PC-3 (cell line): Measurements from ENCODE around the gene FOXP1. TPM values are rescaled to one million over a fixed set of nuclear protein-coding genes. Genes with fewer than 3 reads are reported as not detected.

Experiments used
- ATAC-seq: fragments of 200-7000 bp; cut with Tn5 transposase; 2 replicates; pipeline ENCODE4 v1.9.1; 2020; ENCODE audit warnings: mild to moderate bottlenecking, moderate library complexity
- BruUV-seq: library from RNA; stranded (reverse); fragments of 400-500 nt; replicated peaks from 2 replicates; lab custom pipeline; 2021; lab: Mats Ljungman, UMichigan
- CTCF ChIA-PET: fragments of 300-600 bp; sonication (Branson Sonifier 250); formaldehyde crosslinking; loops from one replicate; lab custom pipeline; 2022; ENCODE audit warnings: antibody characterized with exemption; lab: Charles Lee
- POLR2A ChIA-PET: fragments of 300-600 bp; sonication (Branson Sonifier 250); formaldehyde crosslinking; loops from one replicate; lab custom pipeline; 2022; ENCODE audit warnings: antibody characterized with exemption; ENCODE audit not compliant: unreplicated experiment; lab: Charles Lee
- DNase-seq: peaks from one replicate; pipeline ENCODE4 v3.0.0-alpha.2; 2015
- H2AFZ ChIP-seq: fragments of 300-600 bp; sonication (generic); 2 replicates; pipeline ENCODE4 v1.6.0; 2016; ENCODE audit warnings: antibody characterized with exemption, low read length
- H3F3A ChIP-seq: fragments of 300-600 bp; sonication (generic); one replicate; pipeline ENCODE4 v1.6.0; 2017; ENCODE audit warnings: antibody characterized with exemption, low read length, control low read depth, mild to moderate bottlenecking; ENCODE audit not compliant: unreplicated experiment
- H3K27ac ChIP-seq: fragments of 300-600 bp; sonication (generic); 2 replicates; pipeline ENCODE4 v1.5.1; 2016; ENCODE audit warnings: mild to moderate bottlenecking, low read length
- H3K27me3 ChIP-seq: fragments of 300-600 bp; sonication (generic); 2 replicates; pipeline ENCODE4 v1.6.1; 2016; ENCODE audit warnings: low read length, mixed read lengths
- H3K36me3 ChIP-seq: fragments of 300-600 bp; sonication (generic); 2 replicates; pipeline ENCODE4 v1.6.1; 2016; ENCODE audit warnings: low read depth, mixed run types, low read length, mixed read lengths
- H3K4me1 ChIP-seq: fragments of 300-600 bp; sonication (generic); 2 replicates; pipeline ENCODE4 v1.5.1; 2016; ENCODE audit warnings: low read length; ENCODE audit not compliant: insufficient read depth
- H3K4me2 ChIP-seq: fragments of 300-600 bp; sonication (generic); 2 replicates; pipeline ENCODE4 v1.6.0; 2016; ENCODE audit warnings: low read length
- H3K4me3 ChIP-seq: fragments of 300-600 bp; sonication (generic); 2 replicates; pipeline ENCODE4 v1.5.1; 2016; ENCODE audit warnings: mild to moderate bottlenecking, low read length, mixed read lengths
- H3K79me2 ChIP-seq: fragments of 300-600 bp; sonication (generic); 2 replicates; pipeline ENCODE4 v1.6.1; 2017; ENCODE audit warnings: low read length, mixed read lengths
- H3K9ac ChIP-seq: fragments of 300-600 bp; sonication (generic); 2 replicates; pipeline ENCODE4 v1.6.0; 2016; ENCODE audit warnings: mild to moderate bottlenecking, low read length
- H3K9me2 ChIP-seq: fragments of 300-600 bp; sonication (generic); replicated peaks from 2 replicates; pipeline ENCODE4 v1.6.1; 2016; ENCODE audit warnings: mixed run types, low read length, mixed read lengths
- H3K9me3 ChIP-seq: fragments of 300-600 bp; sonication (generic); 2 replicates; pipeline ENCODE4 v1.6.1; 2016; ENCODE audit warnings: low read length, mixed read lengths
- H4K20me1 ChIP-seq: fragments of 300-600 bp; sonication (generic); 2 replicates; pipeline ENCODE4 v1.6.1; 2016; ENCODE audit warnings: low read length, mixed read lengths
- CTCF ChIP-seq: fragments of 300-600 bp; sonication (generic); conservative IDR thresholded peaks from 2 replicates; pipeline ENCODE4 v1.5.1; 2017; ENCODE audit warnings: antibody characterized with exemption, low read depth, mild to moderate bottlenecking, low read length
- EZH2 ChIP-seq: fragments of 300-600 bp; sonication (generic); IDR thresholded peaks from one replicate; pipeline ENCODE4 v1.6.1; 2017; ENCODE audit warnings: antibody characterized with exemption, mild to moderate bottlenecking, low read length; ENCODE audit not compliant: unreplicated experiment
- EZH2phosphoT487 ChIP-seq: fragments of 300-600 bp; sonication (generic); IDR thresholded peaks from 2 replicates; pipeline ENCODE4 v1.6.1; 2018; ENCODE audit warnings: mild to moderate bottlenecking, antibody characterized with exemption, low read length, borderline replicate concordance
- intact Hi-C: fragments of 100-400 bp; cut with micrococcal nuclease; formaldehyde crosslinking; loops from 2 replicates; pipeline ENCODE4 v1.9.0; 2023
- total RNA-seq: library from RNA; depleted of rRNA; stranded (reverse); fragments of >200 nt; gene quantifications from 2 replicates; pipeline ENCODE4 v1.2.3, GENCODE V29; 2014

FOXP1 gene
- total RNA-seq, 1 experiment from 2014 or later: 35.3 TPM

- H3K9me2 ChIP-seq: no peaks in the 10 kb centered on the region
Measured at GRCh38 chr3:71090207-71090606, 493.3 kb downstream of the FOXP1 start.

GRCh38 chr3:71089271-71089847 is 494.2 kb downstream of the FOXP1 start:
- Histone ChIP-seq H3K4me2 (peak overlapping the region; percentile 18; the same call in 1 of the 2 replicates), H3K4me3 (no peak overlapping the region), H3K27ac (peak overlapping the region; percentile 25), H3K27me3 (no peaks in the 10 kb centered on the region), H4K20me1 (no peaks in the 10 kb centered on the region), H3K79me2 (no peaks in the 10 kb centered on the region), H3K9me3 (no peaks in the 10 kb centered on the region), H3F3A (peaks cover 8% of the 10 kb centered on the region), H3K4me1 (peaks cover 38% of the 10 kb centered on the region), H3K36me3 (no peaks in the 10 kb centered on the region), H3K9me2 (no peaks in the 10 kb centered on the region), H2AFZ (no peak overlapping the region), H3K9ac (no peak overlapping the region)
- DNase-seq (peak; percentile 69), ATAC-seq (peak; percentile 77)
- TF ChIP-seq EZH2: no peak
- no peak for TF ChIP-seq EZH2phosphoT487
- no peak for TF ChIP-seq CTCF
- intact Hi-C loops: loop anchor here (5.0 kb wide), 1 partner anchor 118 kb away; no protein-coding TSS in a partner anchor
- CTCF ChIA-PET: interaction anchor here (0.6 kb wide), 1 partner anchor 17 kb away, joined by 3 read pairs; no protein-coding TSS in a partner anchor
- no TSS peak for BruUV-seq
- POLR2A ChIA-PET: interaction anchor here (0.6 kb wide), 1 partner anchor 33 kb away, joined by 3 read pairs; no protein-coding TSS in a partner anchor

More at GRCh38 chr3:71090207-71090606, 493.3 kb downstream of the FOXP1 start:
- no peak overlapping the region for H3K27ac ChIP-seq
- no peak overlapping the region for H3K4me3 ChIP-seq
- POLR2A ChIA-PET: interaction anchor here (0.6 kb wide), 1 partner anchor 33 kb away, joined by 3 read pairs; no protein-coding TSS in a partner anchor
- no peaks in the 10 kb centered on the region for H3K79me2 ChIP-seq
- H2AFZ ChIP-seq: no peak overlapping the region
- H3K9me3 ChIP-seq: no peaks in the 10 kb centered on the region
- no peaks in the 10 kb centered on the region for H4K20me1 ChIP-seq
- H3F3A ChIP-seq: peaks cover 8% of the 10 kb centered on the region
- no peak for ATAC-seq
- no peak overlapping the region for H3K9ac ChIP-seq
- H3K4me1 ChIP-seq: peaks cover 38% of the 10 kb centered on the region
- no peak for DNase-seq
- H3K36me3 ChIP-seq: no peaks in the 10 kb centered on the region
- BruUV-seq: no TSS peak
- intact Hi-C loops: no loop called here
- TF ChIP-seq CTCF: no peak
- TF ChIP-seq EZH2: no peak
- TF ChIP-seq EZH2phosphoT487: no peak
- CTCF ChIA-PET: no interaction called here
- H3K4me2 ChIP-seq: no peak overlapping the region
- H3K27me3 ChIP-seq: no peaks in the 10 kb centered on the region

GRCh38 chr3:71088742-71089141 is 494.8 kb downstream of the FOXP1 start:
- ChIA-PET CTCF (interaction anchor here (0.6 kb wide), 1 partner anchor 18 kb away, joined by 3 read pairs; no protein-coding TSS in a partner anchor), POLR2A (interaction anchor here (0.8 kb wide), 1 partner anchor 400 kb away, joined by 6 read pairs; no protein-coding TSS in a partner anchor)
- no peaks in the 10 kb centered on the region for H3K36me3 ChIP-seq
- no peaks in the 10 kb centered on the region for H3K9me2 ChIP-seq
- H3K4me2 ChIP-seq: no peak overlapping the region
- intact Hi-C loops: loop anchor here (5.0 kb wide), 1 partner anchor 119 kb away; no protein-coding TSS in a partner anchor
- no peak for DNase-seq
- no peaks in the 10 kb centered on the region for H3K27me3 ChIP-seq
- BruUV-seq: no TSS peak
- H3F3A ChIP-seq: peaks cover 8% of the 10 kb centered on the region
- ATAC-seq: no peak
- H3K4me1 ChIP-seq: peaks cover 38% of the 10 kb centered on the region
- no peak overlapping the region for H2AFZ ChIP-seq
- H3K79me2 ChIP-seq: no peaks in the 10 kb centered on the region
- TF ChIP-seq EZH2 (no peak), EZH2phosphoT487 (no peak), CTCF (no peak)
- no peak overlapping the region for H3K27ac ChIP-seq
- no peaks in the 10 kb centered on the region for H4K20me1 ChIP-seq
- no peak overlapping the region for H3K9ac ChIP-seq
- no peak overlapping the region for H3K4me3 ChIP-seq
- H3K9me3 ChIP-seq: no peaks in the 10 kb centered on the region
